ENCODE results near the gene BHLHE40. TPM values are rescaled to one million over a fixed set of nuclear protein-coding genes. Genes with fewer than 3 reads are reported as not detected.

The BHLHE40 gene
- total RNA-seq, 1 experiment from 2014 or later, result 81.6 TPM

GRCh38 chr3:4934050-4934449 is 45.2 kb upstream of the BHLHE40 start:
- Histone ChIP-seq H3K27ac (ENCODE audit: low read depth, low read length) (no peak overlapping the region), H2AFZ (ENCODE audit: low read depth, low read length, poor library complexity, severe bottlenecking) (peak overlapping the region; percentile 4), H3K9ac (ENCODE audit: low read length) (no peak overlapping the region), H3K4me1 (ENCODE audit: control insufficient read depth in 1 of 2, insufficient read depth in 2 of 2, low read length in 2 of 2) (peaks cover 0 to 8% of the 10 kb centered on the region in 2 experiments; a peak in 2 of 4 replicates), H3K27me3 (ENCODE audit: insufficient read depth, low read length) (no peaks in the 10 kb centered on the region), H3K79me2 (ENCODE audit: insufficient read depth, low read length) (no peaks in the 10 kb centered on the region), H3K4me3 (replicated peaks in 1 of 2; ENCODE audit: low read depth in 1 of 2, low read length in 2 of 2) (no peak overlapping the region), H3K9me2 (ENCODE audit: insufficient read depth) (no peaks in the 10 kb centered on the region), H3K4me2 (ENCODE audit: low read length) (no peak overlapping the region), H3K36me3 (ENCODE audit: control insufficient read depth in 1 of 2, insufficient read depth in 2 of 2, low read length in 2 of 2) (no peaks in the 10 kb centered on the region), H4K20me1 (ENCODE audit: insufficient read depth) (no peaks in the 10 kb centered on the region), H3K9me3 (ENCODE audit: control insufficient read depth in 1 of 2, insufficient read depth in 1 of 2, low read depth in 1 of 2, low read length in 2 of 2) (no peaks in the 10 kb centered on the region)
- RAD21 ChIA-PET (ENCODE audit: low non-redundant PET in 1 of 2, low total read pairs in 2 of 2, uncharacterized antibody in 2 of 2, unreplicated experiment in 2 of 2), result no interaction called here
- no peak for ATAC-seq
- CTCF ChIA-PET, result interaction anchor here (1.2 kb wide), 1 partner anchor 9 kb away, joined by 3 read pairs; no protein-coding TSS in a partner anchor
- no peak for DNase-seq (ENCODE audit: low read depth, low spot score)
- no peak for TF ChIP-seq CEBPB (IDR thresholded peaks at IDR 0.05; ENCODE audit: low read depth)
- TF ChIP-seq REST (IDR thresholded peaks at IDR 0.05; ENCODE audit: low read depth), result no peak
- no peak for TF ChIP-seq EZH2phosphoT487 (IDR thresholded peaks at IDR 0.05; ENCODE audit: borderline replicate concordance)
- no peak for TF ChIP-seq SRF (IDR thresholded peaks at IDR 0.05; ENCODE audit: low read depth)
- TF ChIP-seq ELF1 (IDR thresholded peaks at IDR 0.05; ENCODE audit: borderline replicate concordance, low read depth), result no peak
- TF ChIP-seq POLR2A (IDR thresholded peaks at IDR 0.05; ENCODE audit: borderline replicate concordance, extremely low read depth, insufficient read depth, insufficient read length), result no peak
- TF ChIP-seq FOSL1 (IDR thresholded peaks at IDR 0.05; ENCODE audit: low read depth), result no peak
- no peak for TF ChIP-seq ATF3 (IDR thresholded peaks at IDR 0.05)
- TF ChIP-seq MAX (IDR thresholded peaks at IDR 0.05), result no peak
- no peak for TF ChIP-seq CTCF (IDR thresholded peaks at IDR 0.05 in 2 of 3, conservative IDR thresholded peaks at IDR 0.05 in 1 of 3; ENCODE audit: borderline replicate concordance in 1 of 3, insufficient read depth in 1 of 3, low read depth in 2 of 3, low read length in 2 of 3)
- no peak for TF ChIP-seq CBX3 (IDR thresholded peaks at IDR 0.05; ENCODE audit: low read depth)
- intact Hi-C loops (cut with micrococcal nuclease), result no loop called here
- POLR2A ChIA-PET, result no interaction called here
- BruUV-seq (replicated peaks), result no TSS peak

Measured in HCT116 (cell line).